Prostate gland (tissue), 2 donors: ENCODE measurements around the gene FRMD5.

Source experiments
- CTCF ChIP-seq, 4 experiments: fragments of 200-600 bp in 2 of 4; fragments of 450-650 bp in 2 of 4; sonication (generic) in 2 of 4; IDR thresholded peaks; 1 replicate in 3 of 4; 2 replicates in 1 of 4; pipeline ENCODE4 v1.5.1; 2016 to 2019; ENCODE audit warnings: antibody characterized with exemption in 4 of 4, mild to moderate bottlenecking in 2 of 4, moderate library complexity in 2 of 4
- POLR2AphosphoS5 ChIP-seq: sonication (generic); formaldehyde crosslinking; IDR thresholded peaks from one replicate; pipeline ENCODE4 v1.6.1; 2017; ENCODE audit warnings: antibody characterized with exemption

- TF ChIP-seq POLR2AphosphoS5, result no peak
- TF ChIP-seq CTCF (IDR thresholded peaks at IDR 0.05), result no peak
These were observed 254.0 kb downstream of the FRMD5 start for GRCh38 chr15:43941071-43941470.
